ENCODE results near the gene HCFC1. TPM values are rescaled to one million over a fixed set of nuclear protein-coding genes. Genes with fewer than 3 reads are reported as not detected.
"Not testable (repeated sequence)": the region's sequence is repeated elsewhere in the genome, so short reads cannot be mapped to it uniquely, and the experiment has no call there.

Gene HCFC1
- total and polyA plus RNA-seq, 9 donors: 12.8 to 47.1 (median 34.6) TPM

- H3K4me1 ChIP-seq (ENCODE audit: control insufficient read depth, insufficient read depth, low read length): no peaks in the 10 kb centered on the region
- peaks cover 57% of the 10 kb centered on the region for H3K27me3 ChIP-seq (ENCODE audit: control insufficient read depth, insufficient read depth, low read length)
- H3K9me3 ChIP-seq (replicated peaks; ENCODE audit: control insufficient read depth, low read depth, low read length): no peaks in the 10 kb centered on the region
- H3K36me3 ChIP-seq (ENCODE audit: control insufficient read depth, insufficient read depth, low read length): peaks cover 15% of the 10 kb centered on the region
- no peak overlapping the region for H3K27ac ChIP-seq (ENCODE audit: low read length)
- H3K4me3 ChIP-seq (ENCODE audit: low read length): no peak overlapping the region
- DNase-seq: no peak
- 90% methylated on average over 20 of the region's 20 CpGs for WGBS (ENCODE audit: insufficient coverage)
These were observed 35.3 kb upstream of the HCFC1 start for GRCh38 chrX:154006947-154007346.

- H3K9me3 ChIP-seq (replicated peaks; ENCODE audit: control insufficient read depth, low read depth, low read length): no peaks in the 10 kb centered on the region
- DNase-seq: no peak
- H3K27ac ChIP-seq (ENCODE audit: low read length): no peak overlapping the region
- H3K4me3 ChIP-seq (ENCODE audit: low read length): no peak overlapping the region
- peaks cover 2% of the 10 kb centered on the region for H3K4me1 ChIP-seq (ENCODE audit: control insufficient read depth, insufficient read depth, low read length)
- WGBS (ENCODE audit: insufficient coverage): 56% methylated on average over 10 of the region's 11 CpGs
- peaks cover 3% of the 10 kb centered on the region for H3K36me3 ChIP-seq (ENCODE audit: control insufficient read depth, insufficient read depth, low read length)
- peaks cover 59% of the 10 kb centered on the region for H3K27me3 ChIP-seq (ENCODE audit: control insufficient read depth, insufficient read depth, low read length)
These were observed 32.7 kb upstream of the HCFC1 start for GRCh38 chrX:154004315-154004714.

- H3K4me1 ChIP-seq (ENCODE audit: control insufficient read depth, insufficient read depth, low read length): peaks cover 3% of the 10 kb centered on the region
- peak; percentile 43 for DNase-seq
- no peaks in the 10 kb centered on the region for H3K9me3 ChIP-seq (replicated peaks; ENCODE audit: control insufficient read depth, low read depth, low read length)
- no peak overlapping the region for H3K27ac ChIP-seq (ENCODE audit: low read length)
- H3K27me3 ChIP-seq (ENCODE audit: control insufficient read depth, insufficient read depth, low read length): peaks cover 60% of the 10 kb centered on the region
- H3K4me3 ChIP-seq (ENCODE audit: low read length): no peak overlapping the region
- peaks cover 3% of the 10 kb centered on the region for H3K36me3 ChIP-seq (ENCODE audit: control insufficient read depth, insufficient read depth, low read length)
- WGBS (ENCODE audit: insufficient coverage): 82% methylated on average over 15 of the region's 17 CpGs
These were observed 30.6 kb upstream of the HCFC1 start for GRCh38 chrX:154002215-154002719.

- H3K36me3 ChIP-seq (ENCODE audit: control insufficient read depth, insufficient read depth, low read length): no peaks in the 10 kb centered on the region
- H3K4me1 ChIP-seq (ENCODE audit: control insufficient read depth, insufficient read depth, low read length): peaks cover 3% of the 10 kb centered on the region
- 51% methylated on average over 3 of the region's 5 CpGs for WGBS (ENCODE audit: insufficient coverage)
- H3K27ac ChIP-seq (ENCODE audit: low read length): no peak overlapping the region
- no peak for DNase-seq
- no peaks in the 10 kb centered on the region for H3K9me3 ChIP-seq (replicated peaks; ENCODE audit: control insufficient read depth, low read depth, low read length)
- H3K4me3 ChIP-seq (ENCODE audit: low read length): no peak overlapping the region
- peaks cover 52% of the 10 kb centered on the region for H3K27me3 ChIP-seq (ENCODE audit: control insufficient read depth, insufficient read depth, low read length)
These were observed 28.4 kb upstream of the HCFC1 start for GRCh38 chrX:154000051-154000450.

- DNase-seq: no peak
- Histone ChIP-seq H3K36me3 (ENCODE audit: control insufficient read depth, insufficient read depth, low read length) (no peaks in the 10 kb centered on the region), H3K27ac (ENCODE audit: low read length) (no peak overlapping the region), H3K4me3 (ENCODE audit: low read length) (no peak overlapping the region), H3K9me3 (replicated peaks; ENCODE audit: control insufficient read depth, low read depth, low read length) (no peaks in the 10 kb centered on the region), H3K27me3 (ENCODE audit: control insufficient read depth, insufficient read depth, low read length) (peaks cover 55% of the 10 kb centered on the region), H3K4me1 (ENCODE audit: control insufficient read depth, insufficient read depth, low read length) (peaks cover 3% of the 10 kb centered on the region)
- 71% methylated on average over 11 of the region's 19 CpGs for WGBS (ENCODE audit: insufficient coverage)
These were observed 27.9 kb upstream of the HCFC1 start for GRCh38 chrX:153999359-154000037.

GRCh38 chrX:153995504-153995903 lies 23.9 kb upstream of the HCFC1 start:
- Histone ChIP-seq H3K36me3 (ENCODE audit: control insufficient read depth, insufficient read depth, low read length) (no peaks in the 10 kb centered on the region), H3K4me1 (ENCODE audit: control insufficient read depth, insufficient read depth, low read length) (peaks cover 3% of the 10 kb centered on the region), H3K27me3 (ENCODE audit: control insufficient read depth, insufficient read depth, low read length) (peaks cover 49% of the 10 kb centered on the region), H3K4me3 (ENCODE audit: low read length) (no peak overlapping the region), H3K27ac (ENCODE audit: low read length) (no peak overlapping the region), H3K9me3 (replicated peaks; ENCODE audit: control insufficient read depth, low read depth, low read length) (no peaks in the 10 kb centered on the region)
- DNase-seq: no peak
- 100% methylated on average over 2 of the region's 8 CpGs for WGBS (ENCODE audit: insufficient coverage)

- H3K36me3 ChIP-seq (ENCODE audit: control insufficient read depth, insufficient read depth, low read length); H3K4me3 ChIP-seq (ENCODE audit: low read length); DNase-seq; H3K27ac ChIP-seq (ENCODE audit: low read length); H3K9me3 ChIP-seq (replicated peaks; ENCODE audit: control insufficient read depth, low read depth, low read length); H3K4me1 ChIP-seq (ENCODE audit: control insufficient read depth, insufficient read depth, low read length): not testable (repeated sequence)
- peaks cover 51% of the 10 kb centered on the region for H3K27me3 ChIP-seq (ENCODE audit: control insufficient read depth, insufficient read depth, low read length)
- no CpG with 5 or more reads among the region's 5 CpGs for WGBS (ENCODE audit: insufficient coverage)
These were observed 22.8 kb upstream of the HCFC1 start for GRCh38 chrX:153994398-153994797.

GRCh38 chrX:153993978-153994377 lies 22.4 kb upstream of the HCFC1 start:
- no peaks in the 10 kb centered on the region for H3K4me1 ChIP-seq (ENCODE audit: control insufficient read depth, insufficient read depth, low read length)
- no peaks in the 10 kb centered on the region for H3K36me3 ChIP-seq (ENCODE audit: control insufficient read depth, insufficient read depth, low read length)
- no peak overlapping the region for H3K4me3 ChIP-seq (ENCODE audit: low read length)
- no peak overlapping the region for H3K27ac ChIP-seq (ENCODE audit: low read length)
- DNase-seq: no peak
- WGBS (ENCODE audit: insufficient coverage): 82% methylated on average over 8 of the region's 10 CpGs
- peaks cover 48% of the 10 kb centered on the region for H3K27me3 ChIP-seq (ENCODE audit: control insufficient read depth, insufficient read depth, low read length)
- no peaks in the 10 kb centered on the region for H3K9me3 ChIP-seq (replicated peaks; ENCODE audit: control insufficient read depth, low read depth, low read length)

GRCh38 chrX:153993079-153993478 lies 21.5 kb upstream of the HCFC1 start:
- no peak overlapping the region for H3K4me3 ChIP-seq (ENCODE audit: low read length)
- no peaks in the 10 kb centered on the region for H3K9me3 ChIP-seq (replicated peaks; ENCODE audit: control insufficient read depth, low read depth, low read length)
- DNase-seq: no peak
- H3K4me1 ChIP-seq (ENCODE audit: control insufficient read depth, insufficient read depth, low read length): no peaks in the 10 kb centered on the region
- peaks cover 49% of the 10 kb centered on the region for H3K27me3 ChIP-seq (ENCODE audit: control insufficient read depth, insufficient read depth, low read length)
- WGBS (ENCODE audit: insufficient coverage): 65% methylated on average over 10 of the region's 12 CpGs
- H3K27ac ChIP-seq (ENCODE audit: low read length): no peak overlapping the region
- H3K36me3 ChIP-seq (ENCODE audit: control insufficient read depth, insufficient read depth, low read length): no peaks in the 10 kb centered on the region

GRCh38 chrX:153992180-153992579 lies 20.6 kb upstream of the HCFC1 start:
- no peak for DNase-seq
- Histone ChIP-seq H3K4me3 (ENCODE audit: low read length) (no peak overlapping the region), H3K27ac (ENCODE audit: low read length) (no peak overlapping the region), H3K36me3 (ENCODE audit: control insufficient read depth, insufficient read depth, low read length) (no peaks in the 10 kb centered on the region), H3K9me3 (replicated peaks; ENCODE audit: control insufficient read depth, low read depth, low read length) (no peaks in the 10 kb centered on the region), H3K4me1 (ENCODE audit: control insufficient read depth, insufficient read depth, low read length) (no peaks in the 10 kb centered on the region), H3K27me3 (ENCODE audit: control insufficient read depth, insufficient read depth, low read length) (peaks cover 46% of the 10 kb centered on the region)
- 78% methylated on average over 6 of the region's 8 CpGs for WGBS (ENCODE audit: insufficient coverage)
